ENCODE results near the gene LOXHD1. TPM values are rescaled to one million over a fixed set of nuclear protein-coding genes. Genes with fewer than 3 reads are reported as not detected.

LOXHD1 gene
- total RNA-seq, 2 donors from 2014 or later: 0.27 to 5.5 TPM

DNA sequence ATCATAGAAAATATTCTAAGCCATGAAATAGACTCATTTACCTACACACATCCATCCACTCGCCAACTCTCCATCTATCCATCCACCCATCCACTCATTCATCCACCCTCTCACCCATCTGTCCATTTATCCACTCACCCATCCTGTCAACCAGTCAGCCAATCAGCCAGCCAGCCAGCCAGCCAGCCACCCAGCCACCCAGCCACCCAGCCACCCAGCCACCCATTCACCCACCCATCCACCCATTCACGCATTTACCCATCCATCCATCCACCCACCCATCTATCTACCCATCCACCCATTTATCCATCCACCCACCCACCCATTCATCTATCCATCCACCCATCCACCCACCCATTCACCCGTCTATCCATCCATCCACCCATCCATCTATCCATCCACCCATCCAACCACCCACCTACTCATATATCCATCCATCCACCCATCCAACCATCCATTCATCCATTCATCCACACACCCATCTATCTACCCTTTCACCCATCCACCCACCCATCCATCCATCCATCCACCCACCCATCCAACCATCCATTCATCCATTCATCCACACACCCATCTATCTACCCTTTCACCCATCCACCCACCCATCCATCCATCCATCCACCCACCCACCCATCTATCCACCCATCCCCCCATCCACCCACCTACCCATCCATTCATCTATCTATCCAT, 185.1 kb downstream of the LOXHD1 start:
- Histone ChIP-seq H3K27ac (no peak overlapping the region), H3K4me1 (ENCODE audit: control insufficient read depth in 1 of 2, low read depth in 2 of 2) (peaks cover 0 to under 1% of the 10 kb centered on the region in 2 donors), H3K27me3 (replicated peaks; ENCODE audit: insufficient read depth) (no peaks in the 10 kb centered on the region), H3K4me3 (no peak overlapping the region), H3K36me3 (no peaks in the 10 kb centered on the region), H3K9me3 (no peaks in the 10 kb centered on the region)
- TF ChIP-seq, protein P1, sequence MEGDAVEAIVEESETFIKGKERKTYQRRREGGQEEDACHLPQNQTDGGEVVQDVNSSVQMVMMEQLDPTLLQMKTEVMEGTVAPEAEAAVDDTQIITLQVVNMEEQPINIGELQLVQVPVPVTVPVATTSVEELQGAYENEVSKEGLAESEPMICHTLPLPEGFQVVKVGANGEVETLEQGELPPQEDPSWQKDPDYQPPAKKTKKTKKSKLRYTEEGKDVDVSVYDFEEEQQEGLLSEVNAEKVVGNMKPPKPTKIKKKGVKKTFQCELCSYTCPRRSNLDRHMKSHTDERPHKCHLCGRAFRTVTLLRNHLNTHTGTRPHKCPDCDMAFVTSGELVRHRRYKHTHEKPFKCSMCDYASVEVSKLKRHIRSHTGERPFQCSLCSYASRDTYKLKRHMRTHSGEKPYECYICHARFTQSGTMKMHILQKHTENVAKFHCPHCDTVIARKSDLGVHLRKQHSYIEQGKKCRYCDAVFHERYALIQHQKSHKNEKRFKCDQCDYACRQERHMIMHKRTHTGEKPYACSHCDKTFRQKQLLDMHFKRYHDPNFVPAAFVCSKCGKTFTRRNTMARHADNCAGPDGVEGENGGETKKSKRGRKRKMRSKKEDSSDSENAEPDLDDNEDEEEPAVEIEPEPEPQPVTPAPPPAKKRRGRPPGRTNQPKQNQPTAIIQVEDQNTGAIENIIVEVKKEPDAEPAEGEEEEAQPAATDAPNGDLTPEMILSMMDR (IDR thresholded peaks at IDR 0.05): no peak
- ATAC-seq (ENCODE audit: insufficient number of reproducible peaks, low FRiP score, low read depth) (no peak), DNase-seq (ENCODE audit: low spot score) (no peak)

DNA sequence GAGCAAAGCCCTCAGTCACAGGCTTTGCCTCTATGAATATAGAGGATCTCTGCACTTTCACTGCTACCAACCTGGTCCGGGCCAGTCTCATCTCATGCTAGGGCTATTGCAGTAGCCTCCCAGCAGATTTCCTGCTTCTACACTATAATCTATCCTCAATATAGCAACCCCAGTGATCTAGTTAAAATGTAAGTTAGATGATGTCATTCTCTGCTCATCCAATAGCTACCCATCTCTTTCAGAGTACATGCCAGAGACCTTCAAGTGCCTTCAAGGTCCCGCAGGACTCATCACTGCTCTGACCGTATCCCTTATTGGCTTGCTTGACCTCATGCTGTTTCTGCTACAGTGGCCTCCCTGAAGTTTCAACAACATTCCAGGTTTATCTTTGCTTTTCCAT, 186.3 kb downstream of the LOXHD1 start:
- ATAC-seq (ENCODE audit: insufficient number of reproducible peaks, low FRiP score, low read depth): no peak
- Histone ChIP-seq H3K27me3 (replicated peaks; ENCODE audit: insufficient read depth) (no peaks in the 10 kb centered on the region), H3K9me3 (no peaks in the 10 kb centered on the region), H3K36me3 (no peaks in the 10 kb centered on the region), H3K27ac (no peak overlapping the region), H3K4me3 (no peak overlapping the region), H3K4me1 (ENCODE audit: control insufficient read depth in 1 of 2, low read depth in 2 of 2) (peaks cover 7 to 13% of the 10 kb centered on the region in 2 donors)
- no peak for DNase-seq (ENCODE audit: low spot score)
- TF ChIP-seq, protein P1 (IDR thresholded peaks at IDR 0.05): no peak

DNA sequence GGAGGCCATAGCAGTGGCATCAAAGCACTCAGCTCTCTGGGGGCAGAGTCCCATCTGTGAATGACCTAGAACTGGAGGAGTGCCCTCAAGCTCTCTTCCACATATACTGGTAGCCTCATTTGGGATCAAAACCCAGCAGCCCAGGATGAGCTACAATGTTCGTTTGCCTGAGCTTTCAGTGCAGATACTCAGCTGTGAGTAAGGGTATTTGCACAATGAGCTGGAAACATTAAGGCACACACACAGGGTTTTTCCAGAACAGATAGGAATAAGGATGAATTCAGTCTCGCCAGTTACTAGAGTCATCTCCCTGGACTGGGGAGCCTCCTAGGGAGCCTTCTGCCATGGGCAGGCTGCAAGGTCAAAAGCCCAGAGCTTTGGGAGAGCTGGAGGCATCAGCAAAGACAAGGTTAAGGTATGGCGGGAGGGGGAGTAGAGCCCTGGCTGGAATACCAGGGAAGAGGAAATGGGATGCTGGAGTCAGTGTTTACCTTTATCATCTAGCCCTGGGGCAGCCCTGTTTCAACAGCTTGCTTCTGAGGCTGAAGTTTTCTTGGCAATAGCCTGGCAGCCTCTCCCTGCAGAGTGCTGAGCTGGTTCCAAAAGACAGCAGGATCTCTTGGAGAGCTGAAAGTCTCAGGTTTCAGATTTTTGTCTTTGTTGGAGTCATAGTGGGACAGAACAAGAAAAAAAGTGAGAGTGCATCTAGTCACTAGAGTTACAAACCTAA, 187.7 kb downstream of the LOXHD1 start:
- no peak for DNase-seq (ENCODE audit: low spot score)
- no peaks in the 10 kb centered on the region for H3K27me3 ChIP-seq (replicated peaks; ENCODE audit: insufficient read depth)
- no peak for ATAC-seq (ENCODE audit: insufficient number of reproducible peaks, low FRiP score, low read depth)
- no peaks in the 10 kb centered on the region for H3K36me3 ChIP-seq
- no peak overlapping the region for H3K4me3 ChIP-seq
- H3K27ac ChIP-seq: no peak overlapping the region
- no peaks in the 10 kb centered on the region for H3K9me3 ChIP-seq
- TF ChIP-seq, protein P1 (IDR thresholded peaks at IDR 0.05): no peak
- H3K4me1 ChIP-seq (ENCODE audit: control insufficient read depth in 1 of 2, low read depth in 2 of 2): peaks cover 12 to 20% of the 10 kb centered on the region in 2 donors

DNA sequence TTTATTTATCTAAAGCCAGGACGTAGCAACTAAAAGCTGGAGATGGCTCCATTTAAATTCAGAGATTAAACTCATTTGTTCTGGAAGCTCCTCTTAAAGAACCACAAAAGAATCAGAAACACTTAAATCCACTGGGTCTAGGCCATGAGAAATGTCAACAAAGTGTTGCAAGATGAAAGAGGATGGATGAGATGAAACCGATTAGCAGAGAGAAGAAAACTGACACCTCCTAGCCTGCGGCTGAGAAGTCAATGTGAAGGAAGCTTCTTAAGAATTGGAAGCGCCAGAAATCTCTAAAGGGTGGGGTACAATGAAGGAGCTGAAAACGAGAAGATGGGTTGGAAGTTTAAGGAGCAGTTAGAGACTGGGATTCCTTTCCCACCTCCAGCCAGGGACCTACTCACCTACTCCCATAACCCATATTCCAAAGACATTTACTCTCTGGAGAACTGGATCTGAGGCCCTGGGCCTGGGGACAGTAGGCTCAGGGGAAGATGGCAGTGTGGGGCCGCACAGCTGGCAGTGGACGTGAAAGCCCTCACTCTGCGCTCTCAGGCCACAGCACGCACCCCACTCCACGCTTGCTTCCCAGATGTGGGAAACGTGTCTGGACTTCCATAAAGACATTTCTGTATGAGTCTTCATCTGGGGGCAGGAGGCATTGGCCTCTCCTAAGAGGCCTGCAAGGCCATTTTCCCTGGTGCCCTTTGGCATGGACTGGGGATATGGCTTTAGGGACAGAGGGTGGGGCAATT, 188.4 kb downstream of the LOXHD1 start:
- DNase-seq (ENCODE audit: low spot score) (no peak), ATAC-seq (ENCODE audit: insufficient number of reproducible peaks, low FRiP score, low read depth) (no peak)
- TF ChIP-seq, protein P1 (IDR thresholded peaks at IDR 0.05): no peak
- H3K4me1 ChIP-seq (ENCODE audit: control insufficient read depth in 1 of 2, low read depth in 2 of 2): peaks cover 12 to 20% of the 10 kb centered on the region in 2 donors
- H3K4me3 ChIP-seq: no peak overlapping the region
- H3K27ac ChIP-seq: no peak overlapping the region
- no peaks in the 10 kb centered on the region for H3K9me3 ChIP-seq
- no peaks in the 10 kb centered on the region for H3K27me3 ChIP-seq (replicated peaks; ENCODE audit: insufficient read depth)
- H3K36me3 ChIP-seq: no peaks in the 10 kb centered on the region
